GM18505 (cell line): ENCODE measurements around the gene DCHS1.

Experiments used
- ATAC-seq: cut with Tn5 transposase; IDR thresholded peaks from one replicate; pipeline ENCODE4 v1.9.1; 2021; ENCODE audit not compliant: unreplicated experiment
- POLR2A ChIP-seq: IDR thresholded peaks from 4 replicates; pipeline ENCODE4 v1.6.1; 2011; ENCODE audit warnings: borderline replicate concordance; ENCODE audit not compliant: insufficient read depth, insufficient read length; ENCODE audit errors: extremely low read depth

Gene DCHS1

GRCh38 chr11:6586434-6587359, 68.9 kb downstream of the DCHS1 start:
- ATAC-seq, result no peak
- no peak for TF ChIP-seq POLR2A

DNA sequence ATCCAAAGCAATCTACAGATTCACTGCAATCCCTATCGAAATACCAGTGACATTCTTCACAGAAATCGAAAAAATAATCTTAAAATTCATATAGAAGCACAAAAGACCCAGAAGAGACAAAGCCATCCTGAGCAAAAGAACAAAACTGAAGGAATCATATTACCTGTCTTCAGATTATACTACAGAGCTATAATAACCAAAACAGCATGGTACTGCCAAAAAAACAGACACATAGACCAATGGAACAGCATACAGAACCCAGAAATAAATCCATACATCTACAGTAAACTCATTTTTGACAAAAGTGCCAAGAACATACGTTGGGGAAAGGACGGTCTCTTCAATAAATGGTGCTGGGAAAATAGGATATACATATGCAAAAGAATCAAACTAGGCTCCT, 71.1 kb downstream of the DCHS1 start:
- no peak for TF ChIP-seq POLR2A
- ATAC-seq, result no peak

DNA sequence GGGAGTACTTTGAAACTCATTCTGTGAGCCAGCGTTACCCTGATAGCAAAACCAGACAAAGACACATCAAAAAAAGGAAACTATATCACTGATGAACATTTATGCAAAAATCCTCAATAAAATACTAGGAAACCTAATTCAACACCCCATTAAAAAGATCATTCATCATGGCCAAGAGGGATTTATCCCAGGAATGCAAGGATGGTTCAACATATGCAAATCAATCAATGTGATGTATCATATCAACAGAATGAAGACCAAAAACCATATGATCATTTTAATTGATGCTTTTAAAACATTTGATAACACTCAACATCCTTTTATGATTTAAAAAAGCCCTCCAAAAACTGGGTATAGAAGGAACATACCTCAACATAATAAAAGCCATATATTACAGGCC, 72.0 kb downstream of the DCHS1 start:
- ATAC-seq, result no peak
- TF ChIP-seq POLR2A, result no peak

DNA sequence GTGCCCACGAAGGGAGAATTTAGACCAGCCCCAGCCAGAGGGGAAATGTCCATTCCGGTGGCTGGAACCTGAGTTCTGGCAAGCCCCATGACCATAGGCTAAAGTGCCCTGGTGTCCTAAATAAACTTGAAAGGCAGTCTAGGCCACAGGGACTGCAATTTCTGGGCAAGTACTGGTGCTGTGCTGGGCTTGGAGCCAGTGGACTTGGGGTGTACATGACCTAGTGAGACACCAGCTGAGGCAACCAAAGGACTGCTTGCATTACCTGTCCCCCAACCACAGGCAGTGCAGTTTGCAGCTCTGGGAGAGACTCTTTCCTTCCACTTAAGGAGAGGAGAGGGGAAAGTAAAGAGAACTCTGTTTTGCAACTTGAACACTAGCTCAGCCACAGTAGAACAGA, 75.9 kb downstream of the DCHS1 start:
- no peak for ATAC-seq

DNA sequence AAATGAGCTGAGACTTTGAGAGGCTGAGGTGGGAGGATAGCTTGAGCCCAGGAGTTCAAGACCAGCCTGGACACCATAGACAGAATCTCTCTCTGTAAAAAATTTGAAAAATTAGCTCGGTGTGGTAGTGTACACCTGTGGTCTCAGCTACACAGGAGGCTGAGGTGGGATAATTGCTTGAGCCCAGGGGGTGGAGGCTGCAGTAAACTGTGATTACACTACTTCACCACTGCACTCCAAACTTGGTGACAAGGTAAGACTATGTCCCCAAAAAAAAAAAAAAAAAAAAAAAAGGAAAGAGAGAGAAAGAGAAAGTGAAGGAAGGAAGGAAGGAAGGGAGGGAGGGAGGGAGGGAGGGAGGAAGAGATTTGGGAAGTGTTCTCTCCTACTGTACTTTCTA, 77.5 kb downstream of the DCHS1 start:
- no peak for TF ChIP-seq POLR2A
- no peak for ATAC-seq

More for the DNA sequence above, 75.9 kb downstream of the DCHS1 start:
- TF ChIP-seq POLR2A, result no peak

DNA sequence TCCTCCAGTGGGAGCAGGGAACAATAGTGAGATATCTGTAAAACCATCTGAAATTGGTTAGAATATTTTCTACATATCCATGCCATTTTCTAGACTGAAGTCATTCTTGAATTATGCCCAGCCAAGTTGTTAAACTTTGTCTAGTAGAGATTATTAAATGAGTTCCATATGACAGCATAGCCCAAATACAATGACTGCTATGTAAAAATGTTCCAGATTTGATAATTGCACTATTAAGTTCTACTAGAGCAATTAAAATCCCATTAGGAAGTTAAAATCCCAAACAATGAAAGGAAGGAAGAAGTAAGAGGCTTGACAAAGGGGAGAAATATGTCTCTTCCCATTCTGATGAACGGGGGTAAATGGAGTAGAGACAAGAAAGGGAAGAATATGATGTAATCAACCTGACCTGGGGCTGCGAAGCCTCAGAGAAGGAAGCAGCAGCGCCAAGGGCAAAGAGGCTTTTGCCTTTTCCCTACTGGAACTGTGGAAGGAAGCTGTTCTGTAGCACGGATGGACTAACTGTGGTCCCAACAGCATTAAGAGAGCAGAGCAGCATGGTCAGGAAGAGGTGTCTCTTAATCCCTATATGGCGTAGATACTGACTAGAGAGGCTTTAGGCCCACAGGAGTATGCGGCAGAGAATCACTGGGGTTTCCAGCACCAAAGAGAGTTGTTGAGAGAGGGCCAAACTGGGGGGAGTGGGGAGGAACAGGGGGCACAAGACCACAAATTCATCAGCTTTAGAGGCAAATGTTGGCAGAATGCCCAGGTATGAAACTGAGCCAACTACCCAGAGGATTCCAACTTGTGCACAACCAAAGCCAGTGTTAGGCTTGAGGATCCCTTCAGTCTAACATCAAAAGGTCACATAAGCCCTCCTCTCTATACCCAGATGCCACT, 78.9 kb downstream of the DCHS1 start:
- no peak for ATAC-seq
- TF ChIP-seq POLR2A, result no peak

DNA sequence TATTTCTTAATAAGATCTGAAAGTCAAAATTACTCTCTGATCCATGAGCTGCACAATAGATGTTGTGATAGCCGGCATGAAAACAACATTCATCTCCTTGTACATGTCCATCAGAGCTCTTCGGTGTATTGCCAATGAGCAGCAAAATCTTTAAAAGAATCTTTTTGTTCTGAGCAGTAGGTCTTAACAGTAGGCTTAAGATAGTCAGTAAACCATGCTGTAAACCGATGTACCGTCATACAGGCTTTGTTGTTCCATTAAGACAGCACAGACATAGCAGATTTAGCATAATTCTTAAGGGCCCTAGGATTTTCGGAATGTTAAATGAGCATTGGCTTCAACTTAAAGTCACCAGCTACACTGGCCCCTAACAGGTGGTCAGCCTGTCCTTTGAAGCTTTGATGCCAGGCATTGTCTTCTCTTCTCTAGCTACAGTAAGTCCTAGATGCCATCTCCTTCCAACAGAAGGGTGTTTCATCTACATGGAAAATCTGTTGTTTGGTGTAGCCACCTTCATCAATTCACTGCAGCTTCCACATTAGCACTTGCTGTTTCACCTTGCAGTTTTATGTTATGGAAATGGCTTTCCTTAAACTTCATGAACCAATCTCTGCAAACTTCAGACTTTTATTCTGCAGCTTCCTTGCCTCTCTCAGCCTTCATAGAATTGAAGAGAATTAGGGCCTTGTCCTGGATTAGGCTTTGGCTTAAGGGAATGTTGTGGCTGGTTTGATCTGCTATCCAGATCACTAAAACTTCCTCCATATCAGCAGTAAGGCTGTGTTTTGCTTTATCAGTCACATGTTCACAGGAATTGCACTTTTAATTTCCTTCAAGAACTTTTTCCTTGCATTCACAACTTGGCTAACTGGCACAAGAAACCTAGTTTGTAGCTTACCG, 80.5 kb downstream of the DCHS1 start:
- no peak for ATAC-seq
- TF ChIP-seq POLR2A, result no peak

GRCh38 chr11:6572215-6572614, 83.4 kb downstream of the DCHS1 start:
- no peak for TF ChIP-seq POLR2A
- ATAC-seq, result no peak

GRCh38 chr11:6571434-6572008, 84.1 kb downstream of the DCHS1 start:
- no peak for TF ChIP-seq POLR2A
- no peak for ATAC-seq
